Mesothelial cell of epicardium (in vitro differentiated cells): ENCODE measurements around the gene TEX26. TPM values are rescaled to one million over a fixed set of nuclear protein-coding genes. Genes with fewer than 3 reads are reported as not detected.

Experiments used
- DNase-seq, 2 experiments: peaks; one replicate each; pipeline ENCODE4 v3.0.0; 2021; ENCODE audit warnings: low spot score in 2 of 2; ENCODE audit not compliant: unreplicated experiment in 2 of 2
- H3K27ac Mint-ChIP-seq: 2 replicates; pipeline ENCODE4 v1.8.0; 2021; ENCODE audit warnings: mixed read lengths
- H3K27me3 Mint-ChIP-seq: 2 replicates; pipeline ENCODE4 v1.8.0; 2021; ENCODE audit warnings: low read depth, mixed read lengths
- H3K36me3 Mint-ChIP-seq: 2 replicates; pipeline ENCODE4 v1.8.0; 2021; ENCODE audit warnings: mixed read lengths
- H3K4me1 Mint-ChIP-seq: 2 replicates; pipeline ENCODE4 v1.8.0; 2021; ENCODE audit warnings: mixed read lengths
- H3K4me3 Mint-ChIP-seq: 2 replicates; pipeline ENCODE4 v1.8.0; 2021; ENCODE audit warnings: mild to moderate bottlenecking, moderate library complexity, mixed read lengths
- H3K9me3 Mint-ChIP-seq: 2 replicates; pipeline ENCODE4 v1.8.0; 2021; ENCODE audit warnings: mixed read lengths
- CTCF ChIP-seq: fragments of 200-600 bp; sonication (generic); IDR thresholded peaks from one replicate; pipeline ENCODE4 v1.5.0; 2021; ENCODE audit warnings: antibody characterized with exemption; ENCODE audit not compliant: unreplicated experiment
- total RNA-seq: library from RNA; stranded (reverse); gene quantifications from 3 replicates; pipeline ENCODE4 v1.2.1, GENCODE V29; 2021

The TEX26 gene
- total RNA-seq, 1 donor from 2014 or later: not detected

- Mint-ChIP-seq H3K36me3 (no peaks in the 10 kb centered on the region), H3K27ac (no peak overlapping the region), H3K9me3 (no peaks in the 10 kb centered on the region), H3K4me1 (no peaks in the 10 kb centered on the region), H3K27me3 (no peaks in the 10 kb centered on the region), H3K4me3 (no peak overlapping the region)
- TF ChIP-seq CTCF: no peak
- peak in 1 of 2 experiments; percentile 47 for DNase-seq
Measured at GRCh38 chr13:30998136-30999088, 66.0 kb downstream of the TEX26 start.

GRCh38 chr13:31000889-31001288 lies 68.4 kb downstream of the TEX26 start:
- Mint-ChIP-seq H3K9me3 (no peaks in the 10 kb centered on the region), H3K27ac (no peak overlapping the region), H3K4me1 (no peaks in the 10 kb centered on the region), H3K4me3 (no peak overlapping the region), H3K36me3 (no peaks in the 10 kb centered on the region), H3K27me3 (no peaks in the 10 kb centered on the region)
- no peak for TF ChIP-seq CTCF
- DNase-seq: no peak

GRCh38 chr13:31001647-31002046 lies 69.2 kb downstream of the TEX26 start:
- no peaks in the 10 kb centered on the region for H3K36me3 Mint-ChIP-seq
- no peaks in the 10 kb centered on the region for H3K4me1 Mint-ChIP-seq
- TF ChIP-seq CTCF: no peak
- no peak overlapping the region for H3K4me3 Mint-ChIP-seq
- no peak overlapping the region for H3K27ac Mint-ChIP-seq
- H3K27me3 Mint-ChIP-seq: no peaks in the 10 kb centered on the region
- DNase-seq: no peak
- no peaks in the 10 kb centered on the region for H3K9me3 Mint-ChIP-seq

DNA sequence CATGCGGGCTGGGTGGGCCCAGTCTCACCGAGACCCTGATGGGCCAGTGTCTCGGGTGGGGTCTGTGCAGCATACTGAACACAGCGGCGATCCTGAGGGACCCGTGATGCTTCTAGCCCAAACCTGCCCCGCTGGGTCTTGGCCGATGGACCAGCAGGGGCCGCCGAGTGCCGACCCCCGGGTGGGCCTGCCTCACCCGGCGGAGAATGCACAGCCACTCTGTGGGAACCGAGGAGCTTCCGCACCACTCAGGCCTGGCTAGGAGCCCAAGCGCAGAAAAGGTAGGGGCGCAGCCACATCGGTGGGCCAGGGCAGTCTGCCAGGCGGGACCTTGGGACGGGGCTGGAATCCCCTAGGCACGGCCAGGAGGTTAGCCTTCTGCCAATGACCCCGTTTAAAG lies 72.6 kb downstream of the TEX26 start:
- Mint-ChIP-seq H3K36me3 (no peaks in the 10 kb centered on the region), H3K27me3 (no peaks in the 10 kb centered on the region), H3K4me1 (no peaks in the 10 kb centered on the region), H3K9me3 (no peaks in the 10 kb centered on the region), H3K4me3 (no peak overlapping the region), H3K27ac (no peak overlapping the region)
- TF ChIP-seq CTCF: no peak
- no peak for DNase-seq

- Mint-ChIP-seq H3K27ac (no peak overlapping the region), H3K36me3 (no peaks in the 10 kb centered on the region), H3K27me3 (no peaks in the 10 kb centered on the region), H3K4me1 (peaks cover 14% of the 10 kb centered on the region), H3K9me3 (no peaks in the 10 kb centered on the region), H3K4me3 (no peak overlapping the region)
- no peak for TF ChIP-seq CTCF
- no peak for DNase-seq
Measured at GRCh38 chr13:31007417-31007816, 75.0 kb downstream of the TEX26 start.
